Nasal cavity respiratory epithelium epithelial cell of viscerocranial mucosa (primary cell): ENCODE measurements around the gene DNAJC13. TPM values are rescaled to one million over a fixed set of nuclear protein-coding genes. Genes with fewer than 3 reads are reported as not detected.

Experiments used
- total RNA-seq: library from RNA; depleted of rRNA; stranded (reverse); fragments of >200 nt; gene quantifications from 2 replicates; pipeline ENCODE4 v1.2.3, GENCODE V29; 2014

The DNAJC13 gene
- total RNA-seq: 40.0 and 57.3 TPM in 2 replicates

GRCh38 chr3:132416807-132417694, at the start of gene DNAJC13:
Gene DNAJC13 (plus strand): TSS chr3:132417502. CDS start chr3:132434551, 17,049 bp downstream.

Other genes starting within 250 kb of the DNAJC13 start
- gene ACP3, start 100.1 kb upstream of the DNAJC13 start, total RNA-seq: 0.34 and 5.0 TPM in 2 replicates
- not detected in 2 replicates for gene ACKR4, start 179.8 kb downstream of the DNAJC13 start, total RNA-seq
- 31.1 and 33.2 TPM in 2 replicates for gene ACAD11, start 242.3 kb downstream of the DNAJC13 start, total RNA-seq
- 46.8 and 50.9 TPM in 2 replicates for gene UBA5, start 242.8 kb downstream of the DNAJC13 start, total RNA-seq